Astrocyte (in vitro differentiated cells and primary cell): ENCODE measurements around the gene PLEKHA1. TPM values are rescaled to one million over a fixed set of nuclear protein-coding genes. Genes with fewer than 3 reads are reported as not detected.

Experiments
- DNase-seq: peaks from one replicate; pipeline ENCODE4 v3.0.0-alpha.2; 2010; ENCODE audit warnings: low read depth
- FAIRE-seq: peaks from 2 replicates; lab custom pipeline; 2011; peaks lifted over from hg19 to GRCh38; lab: Jason Lieb, UNC
- H2AFZ ChIP-seq: 2 replicates; pipeline ENCODE4 v1.6.0; 2012; ENCODE audit warnings: low read depth, low read length, inconsistent platforms
- H3K27ac ChIP-seq: 2 replicates; pipeline ENCODE4 v1.5.1; 2011; ENCODE audit warnings: low read depth, low read length, inconsistent platforms
- H3K27me3 ChIP-seq: 2 replicates; pipeline ENCODE4 v1.6.0; 2011; ENCODE audit warnings: low read length, inconsistent platforms; ENCODE audit not compliant: insufficient read depth
- H3K36me3 ChIP-seq: 2 replicates; pipeline ENCODE4 v1.5.1; 2011; ENCODE audit warnings: low read length, inconsistent platforms; ENCODE audit not compliant: insufficient read depth
- H3K4me1 ChIP-seq: 2 replicates; pipeline ENCODE4 v1.5.1; 2011; ENCODE audit warnings: low read length, inconsistent platforms; ENCODE audit not compliant: insufficient read depth
- H3K4me2 ChIP-seq: 2 replicates; pipeline ENCODE4 v1.6.0; 2012; ENCODE audit warnings: low read length, inconsistent platforms
- H3K4me3 ChIP-seq: 2 replicates; pipeline ENCODE4 v1.5.1; 2011; ENCODE audit warnings: low read depth, mild to moderate bottlenecking, low read length, inconsistent platforms; ENCODE audit not compliant: insufficient read depth
- H3K79me2 ChIP-seq: 2 replicates; pipeline ENCODE4 v1.6.0; 2012; ENCODE audit warnings: mild to moderate bottlenecking, low read length, inconsistent platforms; ENCODE audit not compliant: insufficient read depth
- H3K9ac ChIP-seq: 2 replicates; pipeline ENCODE4 v1.6.0; 2012; ENCODE audit warnings: mild to moderate bottlenecking, low read length, inconsistent platforms
- H3K9me3 ChIP-seq: 2 replicates; pipeline ENCODE4 v1.5.1; 2012; ENCODE audit warnings: low read depth, mild to moderate bottlenecking, low read length, inconsistent platforms; ENCODE audit not compliant: insufficient read depth
- H4K20me1 ChIP-seq: 2 replicates; pipeline ENCODE4 v1.6.0; 2012; ENCODE audit warnings: low read length, inconsistent platforms; ENCODE audit not compliant: insufficient read depth
- H3K27ac Mint-ChIP-seq: one replicate; pipeline ENCODE4 v1.8.0; 2021; ENCODE audit warnings: mild to moderate bottlenecking, mixed read lengths; ENCODE audit not compliant: unreplicated experiment
- H3K27me3 Mint-ChIP-seq: one replicate; pipeline ENCODE4 v1.8.0; 2021; ENCODE audit warnings: low read depth, mixed read lengths; ENCODE audit not compliant: unreplicated experiment
- H3K36me3 Mint-ChIP-seq: one replicate; pipeline ENCODE4 v1.8.0; 2021; ENCODE audit warnings: low read depth, mixed read lengths; ENCODE audit not compliant: unreplicated experiment
- H3K4me1 Mint-ChIP-seq: one replicate; pipeline ENCODE4 v1.8.0; 2021; ENCODE audit warnings: low read depth, mixed read lengths; ENCODE audit not compliant: unreplicated experiment
- H3K4me3 Mint-ChIP-seq: one replicate; pipeline ENCODE4 v1.8.0; 2021; ENCODE audit warnings: mild to moderate bottlenecking, moderate library complexity, mixed read lengths; ENCODE audit not compliant: unreplicated experiment
- H3K9me3 Mint-ChIP-seq: one replicate; pipeline ENCODE4 v1.8.0; 2021; ENCODE audit warnings: mild to moderate bottlenecking, mixed read lengths; ENCODE audit not compliant: unreplicated experiment
- EZH2 ChIP-seq: IDR thresholded peaks from 2 replicates; pipeline ENCODE4 v1.6.1; 2012; ENCODE audit warnings: mild to moderate bottlenecking, low read length, inconsistent platforms; ENCODE audit not compliant: insufficient read depth
- total RNA-seq: library from RNA; stranded (reverse); gene quantifications from 2 replicates; pipeline ENCODE4 v1.2.1, GENCODE V29; 2021
- TF ChIP-seq, protein P1 (sequence below): IDR thresholded peaks from 2 replicates; pipeline ENCODE4 v1.5.1; 2011; ENCODE audit warnings: low read depth, mild to moderate bottlenecking, inconsistent platforms, low read length, moderate library complexity; ENCODE audit not compliant: insufficient read depth

The PLEKHA1 gene
- total RNA-seq, 1 donor from 2014 or later = 31.7 TPM

DNA sequence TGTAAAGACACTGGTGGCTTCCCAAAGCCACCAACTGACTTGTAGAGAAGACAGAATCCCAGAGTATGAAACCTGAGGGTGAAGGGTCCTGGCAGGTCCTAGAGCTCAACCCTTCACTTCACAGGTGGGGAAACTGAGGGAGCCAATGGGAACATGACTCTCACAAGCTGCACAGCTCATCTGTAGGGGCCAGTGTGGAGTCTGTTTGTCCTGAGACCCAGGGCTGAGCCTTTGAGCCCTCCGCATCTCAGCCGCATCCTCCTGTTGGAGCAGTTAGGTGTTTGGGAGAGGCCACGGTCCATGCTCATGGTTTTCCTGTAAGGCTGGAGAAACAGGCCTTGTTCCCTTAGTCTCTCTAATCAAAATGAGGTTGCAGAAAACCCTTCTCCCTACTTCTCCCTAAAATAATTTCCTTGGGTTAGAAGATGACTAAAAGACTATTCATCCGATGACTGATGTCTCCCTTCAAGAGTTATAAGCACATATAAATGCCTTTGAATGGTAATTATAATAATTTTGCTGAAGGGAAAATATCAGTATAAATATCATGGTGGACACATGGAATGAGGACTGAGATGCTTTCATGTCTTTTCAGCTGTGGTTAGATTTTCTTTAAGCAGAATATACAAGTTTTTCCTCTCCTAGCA is 97.1 kb downstream of the PLEKHA1 start:
- no peaks in the 10 kb centered on the region for H3K9me3 Mint-ChIP-seq
- peaks cover 31% of the 10 kb centered on the region for H3K4me1 Mint-ChIP-seq
- H3K4me1 ChIP-seq = peaks cover 46% of the 10 kb centered on the region
- H3K27me3 ChIP-seq = no peaks in the 10 kb centered on the region
- H3K9me3 ChIP-seq = no peaks in the 10 kb centered on the region
- peaks cover 15% of the 10 kb centered on the region for H4K20me1 ChIP-seq
- H3K9ac ChIP-seq = no peak overlapping the region
- DNase-seq (no peak), FAIRE-seq (no peak)
- H3K27ac Mint-ChIP-seq = no peak overlapping the region
- H3K36me3 ChIP-seq = no peaks in the 10 kb centered on the region
- peaks cover 2% of the 10 kb centered on the region for H3K27me3 Mint-ChIP-seq
- peaks cover 4% of the 10 kb centered on the region for H3K36me3 Mint-ChIP-seq
- H3K27ac ChIP-seq = no peak overlapping the region
- no peak for TF ChIP-seq EZH2
- TF ChIP-seq, protein P1, sequence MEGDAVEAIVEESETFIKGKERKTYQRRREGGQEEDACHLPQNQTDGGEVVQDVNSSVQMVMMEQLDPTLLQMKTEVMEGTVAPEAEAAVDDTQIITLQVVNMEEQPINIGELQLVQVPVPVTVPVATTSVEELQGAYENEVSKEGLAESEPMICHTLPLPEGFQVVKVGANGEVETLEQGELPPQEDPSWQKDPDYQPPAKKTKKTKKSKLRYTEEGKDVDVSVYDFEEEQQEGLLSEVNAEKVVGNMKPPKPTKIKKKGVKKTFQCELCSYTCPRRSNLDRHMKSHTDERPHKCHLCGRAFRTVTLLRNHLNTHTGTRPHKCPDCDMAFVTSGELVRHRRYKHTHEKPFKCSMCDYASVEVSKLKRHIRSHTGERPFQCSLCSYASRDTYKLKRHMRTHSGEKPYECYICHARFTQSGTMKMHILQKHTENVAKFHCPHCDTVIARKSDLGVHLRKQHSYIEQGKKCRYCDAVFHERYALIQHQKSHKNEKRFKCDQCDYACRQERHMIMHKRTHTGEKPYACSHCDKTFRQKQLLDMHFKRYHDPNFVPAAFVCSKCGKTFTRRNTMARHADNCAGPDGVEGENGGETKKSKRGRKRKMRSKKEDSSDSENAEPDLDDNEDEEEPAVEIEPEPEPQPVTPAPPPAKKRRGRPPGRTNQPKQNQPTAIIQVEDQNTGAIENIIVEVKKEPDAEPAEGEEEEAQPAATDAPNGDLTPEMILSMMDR = no peak
- H3K79me2 ChIP-seq = peaks cover 6% of the 10 kb centered on the region
- H2AFZ ChIP-seq = no peak overlapping the region
- H3K4me3 Mint-ChIP-seq = no peak overlapping the region
- H3K4me2 ChIP-seq = no peak overlapping the region
- no peak overlapping the region for H3K4me3 ChIP-seq

DNA sequence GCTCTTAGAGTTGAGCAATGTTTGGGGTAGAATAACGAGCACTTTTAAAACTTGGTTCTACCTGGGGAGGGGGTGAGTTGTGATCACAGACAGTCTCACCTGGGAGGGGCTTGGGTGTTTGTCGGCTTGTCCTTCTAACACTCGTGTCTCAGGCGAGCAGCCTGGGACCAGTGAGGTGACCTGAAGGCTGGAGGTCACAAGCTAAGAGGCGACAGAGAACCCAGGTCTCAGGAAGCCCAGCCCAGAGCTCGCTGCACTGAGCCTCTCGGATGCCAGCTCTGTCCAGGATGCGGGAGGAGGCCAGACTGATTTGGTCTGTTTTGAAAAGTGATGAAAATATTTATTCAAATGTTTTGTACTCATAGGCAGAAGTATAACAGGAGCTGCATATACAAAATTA is 98.6 kb downstream of the PLEKHA1 start:
- no peak for DNase-seq
- Mint-ChIP-seq H3K4me1 (peaks cover 36% of the 10 kb centered on the region), H3K36me3 (peaks cover 2% of the 10 kb centered on the region), H3K27me3 (no peaks in the 10 kb centered on the region), H3K27ac (no peak overlapping the region), H3K9me3 (no peaks in the 10 kb centered on the region), H3K4me3 (no peak overlapping the region)
- H3K9ac ChIP-seq = no peak overlapping the region
- H3K79me2 ChIP-seq = peaks cover 6% of the 10 kb centered on the region
- H4K20me1 ChIP-seq = peaks cover 6% of the 10 kb centered on the region
- no peak for TF ChIP-seq EZH2
- TF ChIP-seq, protein P1 = no peak
- FAIRE-seq = no peak
- no peak overlapping the region for H3K27ac ChIP-seq
- H3K4me2 ChIP-seq = no peak overlapping the region
- no peaks in the 10 kb centered on the region for H3K9me3 ChIP-seq
- H2AFZ ChIP-seq = no peak overlapping the region
- H3K27me3 ChIP-seq = no peaks in the 10 kb centered on the region
- peaks cover 46% of the 10 kb centered on the region for H3K4me1 ChIP-seq
- no peaks in the 10 kb centered on the region for H3K36me3 ChIP-seq
- H3K4me3 ChIP-seq = no peak overlapping the region

DNA sequence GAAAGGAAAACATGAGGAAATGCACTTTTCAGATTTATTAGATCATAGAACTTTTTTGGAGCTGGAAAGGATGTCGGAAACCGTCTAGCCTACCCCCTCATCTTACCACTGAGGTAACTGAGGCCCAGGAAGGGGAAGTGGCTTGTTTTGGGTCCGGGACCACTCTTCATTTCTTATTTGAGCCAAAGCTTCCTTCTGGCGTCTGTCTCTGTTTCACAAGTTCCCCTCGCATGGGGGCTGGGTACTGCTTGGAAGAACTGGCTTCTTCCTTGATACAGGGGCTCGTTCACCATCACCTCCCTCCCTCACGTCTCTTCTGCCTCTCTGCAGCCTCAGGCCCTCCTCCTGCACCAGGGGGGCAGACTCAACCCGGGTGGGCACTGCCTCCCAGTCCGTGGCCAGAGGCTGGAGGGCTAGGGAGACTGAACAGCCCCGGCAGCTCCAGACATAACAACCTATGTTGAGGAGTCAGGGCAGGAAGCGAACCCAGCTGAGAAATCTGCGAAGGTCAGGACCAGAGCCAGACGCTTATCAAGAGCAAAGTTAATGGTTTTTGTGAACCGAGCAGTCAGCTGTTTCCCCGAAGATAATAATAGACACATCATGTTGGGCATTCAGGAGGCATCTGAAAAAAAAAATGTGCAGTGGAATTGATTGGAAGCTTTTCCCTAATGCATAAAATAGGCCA is 99.8 kb downstream of the PLEKHA1 start:
- no peaks in the 10 kb centered on the region for H3K27me3 ChIP-seq
- peaks cover 3% of the 10 kb centered on the region for H3K27me3 Mint-ChIP-seq
- H3K36me3 ChIP-seq = no peaks in the 10 kb centered on the region
- peak overlapping the region; percentile 83 for H3K27ac Mint-ChIP-seq
- TF ChIP-seq, protein P1 = no peak
- TF ChIP-seq EZH2 = no peak
- DNase-seq (no peak), FAIRE-seq (no peak)
- peaks cover 2% of the 10 kb centered on the region for H3K36me3 Mint-ChIP-seq
- peaks cover 35% of the 10 kb centered on the region for H3K4me1 Mint-ChIP-seq
- H3K4me2 ChIP-seq = peak overlapping the region; percentile 69
- H3K9ac ChIP-seq = no peak overlapping the region
- H2AFZ ChIP-seq = peak overlapping the region; percentile 45
- peaks cover 37% of the 10 kb centered on the region for H3K4me1 ChIP-seq
- no peaks in the 10 kb centered on the region for H3K9me3 ChIP-seq
- no peaks in the 10 kb centered on the region for H3K9me3 Mint-ChIP-seq
- H3K79me2 ChIP-seq = peaks cover 6% of the 10 kb centered on the region
- peak overlapping the region; percentile 24 for H3K4me3 Mint-ChIP-seq
- H3K27ac ChIP-seq = no peak overlapping the region
- H4K20me1 ChIP-seq = peaks cover 5% of the 10 kb centered on the region
- no peak overlapping the region for H3K4me3 ChIP-seq
